BE2C (cell line): ENCODE data around the gene BLOC1S6.
A peak's percentile ranks its signal among the peaks of the same experiment; 100 is the strongest.

Experiments used
- DNase-seq: peaks from one replicate; pipeline ENCODE4 v3.0.0-alpha.2; 2020
- H3K27me3 ChIP-seq: fragments of 250-450 bp; sonication (Bioruptor Pico); 2 replicates; pipeline ENCODE4 v1.5.1; 2020; ENCODE audit warnings: mild to moderate bottlenecking
- H3K36me3 ChIP-seq: fragments of 250-450 bp; sonication (Bioruptor Pico); 2 replicates; pipeline ENCODE4 v1.5.1; 2020; ENCODE audit warnings: mild to moderate bottlenecking
- H3K4me1 ChIP-seq: fragments of 250-450 bp; sonication (Bioruptor Pico); 2 replicates; pipeline ENCODE4 v1.5.1; 2020
- H3K4me3 ChIP-seq: 2 replicates; pipeline ENCODE4 v1.5.1; 2011; ENCODE audit warnings: low read depth, low read length
- H3K9me3 ChIP-seq: fragments of 250-450 bp; sonication (Bioruptor Pico); 2 replicates; pipeline ENCODE4 v1.5.1; 2020
- TF ChIP-seq, protein P1 (sequence below): IDR thresholded peaks from 2 replicates; pipeline ENCODE4 v1.5.1; 2012; ENCODE audit warnings: mild to moderate bottlenecking, low read depth, low read length

The BLOC1S6 gene

GRCh38 chr15:45548753-45549520 lies 38.2 kb upstream of the BLOC1S6 start:
- Histone ChIP-seq H3K4me3 (peak overlapping the region; percentile 66), H3K36me3 (no peaks in the 10 kb centered on the region), H3K27me3 (no peaks in the 10 kb centered on the region), H3K9me3 (no peaks in the 10 kb centered on the region), H3K4me1 (peaks cover 12% of the 10 kb centered on the region)
- peak; percentile 88 for DNase-seq
- TF ChIP-seq, protein P1, sequence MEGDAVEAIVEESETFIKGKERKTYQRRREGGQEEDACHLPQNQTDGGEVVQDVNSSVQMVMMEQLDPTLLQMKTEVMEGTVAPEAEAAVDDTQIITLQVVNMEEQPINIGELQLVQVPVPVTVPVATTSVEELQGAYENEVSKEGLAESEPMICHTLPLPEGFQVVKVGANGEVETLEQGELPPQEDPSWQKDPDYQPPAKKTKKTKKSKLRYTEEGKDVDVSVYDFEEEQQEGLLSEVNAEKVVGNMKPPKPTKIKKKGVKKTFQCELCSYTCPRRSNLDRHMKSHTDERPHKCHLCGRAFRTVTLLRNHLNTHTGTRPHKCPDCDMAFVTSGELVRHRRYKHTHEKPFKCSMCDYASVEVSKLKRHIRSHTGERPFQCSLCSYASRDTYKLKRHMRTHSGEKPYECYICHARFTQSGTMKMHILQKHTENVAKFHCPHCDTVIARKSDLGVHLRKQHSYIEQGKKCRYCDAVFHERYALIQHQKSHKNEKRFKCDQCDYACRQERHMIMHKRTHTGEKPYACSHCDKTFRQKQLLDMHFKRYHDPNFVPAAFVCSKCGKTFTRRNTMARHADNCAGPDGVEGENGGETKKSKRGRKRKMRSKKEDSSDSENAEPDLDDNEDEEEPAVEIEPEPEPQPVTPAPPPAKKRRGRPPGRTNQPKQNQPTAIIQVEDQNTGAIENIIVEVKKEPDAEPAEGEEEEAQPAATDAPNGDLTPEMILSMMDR = no peak

DNA sequence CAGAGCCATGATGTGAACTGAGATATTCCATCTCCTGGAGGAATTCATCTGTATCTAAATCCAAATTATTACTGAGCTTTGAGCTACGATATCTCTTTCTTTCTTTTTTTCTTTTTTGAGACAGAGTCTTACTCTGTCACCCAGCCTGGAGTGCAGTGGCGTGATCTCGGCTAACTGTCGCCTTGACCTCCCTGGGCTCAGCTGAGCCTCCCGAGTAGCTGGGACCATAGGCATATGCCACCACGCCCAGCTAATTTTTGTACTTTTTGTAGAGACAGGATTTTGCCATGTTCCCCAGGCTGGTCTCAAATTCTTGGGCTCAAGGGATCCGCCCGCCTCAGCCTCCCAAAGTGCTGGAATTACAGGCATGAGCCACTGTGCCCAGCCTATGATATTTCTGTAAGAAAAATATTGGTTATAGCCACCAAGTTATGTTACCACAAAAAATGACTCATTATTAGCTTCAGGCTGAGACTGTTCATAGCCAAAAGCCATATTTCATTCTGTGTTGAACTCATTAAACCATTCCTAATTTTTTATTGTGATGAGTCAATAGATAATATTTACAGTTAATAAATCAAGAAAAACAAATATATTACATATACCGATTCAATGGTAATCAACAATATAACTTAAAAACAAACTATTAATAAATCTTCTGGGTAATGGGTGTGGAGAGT lies 37.5 kb upstream of the BLOC1S6 start:
- H3K9me3 ChIP-seq = no peaks in the 10 kb centered on the region
- TF ChIP-seq, protein P1 = no peak
- peaks cover 3% of the 10 kb centered on the region; the same call in 1 of the 2 replicates for H3K27me3 ChIP-seq
- peak overlapping the region; percentile 66 for H3K4me3 ChIP-seq
- H3K36me3 ChIP-seq = no peaks in the 10 kb centered on the region
- no peak for DNase-seq
- peaks cover 12% of the 10 kb centered on the region for H3K4me1 ChIP-seq

DNA sequence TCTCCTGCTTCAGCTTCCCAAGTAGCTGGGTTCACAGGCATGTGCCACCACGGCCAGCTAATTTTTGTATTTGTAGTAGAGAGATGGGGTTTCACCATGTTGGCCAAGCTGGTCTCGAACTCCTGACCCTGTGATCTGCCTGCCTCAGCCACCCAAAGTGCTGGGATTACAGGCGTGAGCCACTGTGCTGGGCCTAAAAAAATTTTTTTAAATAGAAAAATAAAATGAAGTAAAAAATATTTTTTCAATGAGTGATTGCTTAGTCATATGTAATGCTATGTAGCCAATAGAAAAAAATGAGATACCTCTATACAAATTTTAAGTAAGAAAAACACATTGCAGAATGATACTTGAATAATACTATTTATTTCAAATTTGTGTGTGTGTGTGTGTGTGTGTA lies 36.7 kb upstream of the BLOC1S6 start:
- Histone ChIP-seq H3K9me3 (no peaks in the 10 kb centered on the region), H3K36me3 (no peaks in the 10 kb centered on the region), H3K4me1 (peaks cover 12% of the 10 kb centered on the region), H3K4me3 (no peak overlapping the region), H3K27me3 (peaks cover 3% of the 10 kb centered on the region)
- TF ChIP-seq, protein P1 = no peak
- DNase-seq = no peak

GRCh38 chr15:45551676-45552075 lies 35.5 kb upstream of the BLOC1S6 start:
- H3K9me3 ChIP-seq = no peaks in the 10 kb centered on the region
- H3K27me3 ChIP-seq = peaks cover 8% of the 10 kb centered on the region
- H3K4me3 ChIP-seq = no peak overlapping the region
- TF ChIP-seq, protein P1 = no peak
- no peaks in the 10 kb centered on the region for H3K36me3 ChIP-seq
- H3K4me1 ChIP-seq = peaks cover 12% of the 10 kb centered on the region
- no peak for DNase-seq

DNA sequence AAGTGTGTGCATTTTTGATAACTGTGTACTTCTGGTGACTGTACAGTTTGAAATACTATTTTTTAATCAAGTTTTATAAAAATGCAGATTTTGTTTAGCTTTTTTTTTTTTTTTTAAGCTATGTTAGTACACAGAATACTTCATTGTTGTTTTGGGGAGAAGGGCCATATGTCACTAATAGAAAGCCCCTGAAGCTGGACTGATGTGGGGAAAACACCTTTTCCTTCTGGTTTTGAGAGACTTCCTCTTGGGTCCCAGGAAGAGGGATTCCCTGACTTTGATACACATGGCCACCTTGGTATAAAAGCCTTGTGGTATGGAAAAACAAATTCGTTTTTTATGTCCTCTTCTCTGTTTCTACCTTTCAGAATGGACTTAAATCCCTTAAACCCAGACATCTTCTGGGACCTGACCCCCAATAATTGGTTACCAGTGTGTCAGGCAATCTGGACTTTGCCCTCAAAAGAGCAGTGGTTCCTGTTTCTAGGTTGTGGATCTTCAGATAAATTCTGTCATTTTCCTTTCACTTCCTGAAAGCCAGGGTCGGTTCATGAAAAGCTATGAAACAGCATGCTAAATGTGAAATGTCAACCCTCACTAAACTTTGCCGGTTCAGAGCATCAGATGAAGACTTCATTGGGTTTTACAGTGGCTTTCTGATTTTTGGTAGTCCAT lies 31.1 kb upstream of the BLOC1S6 start:
- no peak for DNase-seq
- TF ChIP-seq, protein P1 = no peak
- Histone ChIP-seq H3K4me3 (no peak overlapping the region), H3K4me1 (no peaks in the 10 kb centered on the region), H3K36me3 (no peaks in the 10 kb centered on the region), H3K27me3 (peaks cover 8% of the 10 kb centered on the region), H3K9me3 (no peaks in the 10 kb centered on the region)
